ENCODE measurements around the gene VGLL4.

The VGLL4 gene

GRCh38 chr3:11555211-11555782 is 88.4 kb downstream of the VGLL4 start:
- H3K9me3 ChIP-seq (ENCODE audit: control insufficient read depth, insufficient read depth, low read depth, low read length) = no peaks in the 10 kb centered on the region
- no peaks in the 10 kb centered on the region for H3K27me3 ChIP-seq (ENCODE audit: control insufficient read depth, insufficient read depth, low read length)
- no peak overlapping the region for H3K9ac ChIP-seq (ENCODE audit: low read length)
- H3K27ac ChIP-seq (ENCODE audit: low read depth, low read length) = no peak overlapping the region
- H3K36me3 ChIP-seq (ENCODE audit: control insufficient read depth, insufficient read depth, low read length) = peaks cover 45% of the 10 kb centered on the region
- H3K4me1 ChIP-seq (ENCODE audit: control insufficient read depth, insufficient read depth, low read length) = no peaks in the 10 kb centered on the region
- no peak overlapping the region for H3K4me3 ChIP-seq (ENCODE audit: low read depth, low read length)

- no peaks in the 10 kb centered on the region for H3K27me3 ChIP-seq (ENCODE audit: control insufficient read depth, insufficient read depth, low read length)
- no peaks in the 10 kb centered on the region for H3K9me3 ChIP-seq (ENCODE audit: control insufficient read depth, insufficient read depth, low read depth, low read length)
- no peak overlapping the region for H3K27ac ChIP-seq (ENCODE audit: low read depth, low read length)
- no peaks in the 10 kb centered on the region for H3K4me1 ChIP-seq (ENCODE audit: control insufficient read depth, insufficient read depth, low read length)
- H3K9ac ChIP-seq (ENCODE audit: low read length) = no peak overlapping the region
- H3K4me3 ChIP-seq (ENCODE audit: low read depth, low read length) = no peak overlapping the region
- peaks cover 40% of the 10 kb centered on the region for H3K36me3 ChIP-seq (ENCODE audit: control insufficient read depth, insufficient read depth, low read length)
Measured at GRCh38 chr3:11554666-11555065, 89.0 kb downstream of the VGLL4 start.

- Histone ChIP-seq H3K9ac (ENCODE audit: low read length) (no peak overlapping the region), H3K36me3 (ENCODE audit: control insufficient read depth, insufficient read depth, low read length) (peaks cover 36% of the 10 kb centered on the region), H3K4me3 (ENCODE audit: low read depth, low read length) (no peak overlapping the region), H3K4me1 (ENCODE audit: control insufficient read depth, insufficient read depth, low read length) (no peaks in the 10 kb centered on the region), H3K27ac (ENCODE audit: low read depth, low read length) (no peak overlapping the region), H3K27me3 (ENCODE audit: control insufficient read depth, insufficient read depth, low read length) (no peaks in the 10 kb centered on the region), H3K9me3 (ENCODE audit: control insufficient read depth, insufficient read depth, low read depth, low read length) (no peaks in the 10 kb centered on the region)
Measured at GRCh38 chr3:11554236-11554610, 89.5 kb downstream of the VGLL4 start.

- Histone ChIP-seq H3K9me3 (ENCODE audit: control insufficient read depth, insufficient read depth, low read depth, low read length) (no peaks in the 10 kb centered on the region), H3K27ac (ENCODE audit: low read depth, low read length) (no peak overlapping the region), H3K36me3 (ENCODE audit: control insufficient read depth, insufficient read depth, low read length) (peaks cover 30% of the 10 kb centered on the region), H3K9ac (ENCODE audit: low read length) (no peak overlapping the region), H3K4me3 (ENCODE audit: low read depth, low read length) (no peak overlapping the region), H3K4me1 (ENCODE audit: control insufficient read depth, insufficient read depth, low read length) (no peaks in the 10 kb centered on the region), H3K27me3 (ENCODE audit: control insufficient read depth, insufficient read depth, low read length) (no peaks in the 10 kb centered on the region)
Measured at GRCh38 chr3:11553436-11554235, 90.1 kb downstream of the VGLL4 start.

GRCh38 chr3:11552289-11553264 is 91.1 kb downstream of the VGLL4 start:
- Histone ChIP-seq H3K4me1 (ENCODE audit: control insufficient read depth, insufficient read depth, low read length) (no peaks in the 10 kb centered on the region), H3K27me3 (ENCODE audit: control insufficient read depth, insufficient read depth, low read length) (no peaks in the 10 kb centered on the region), H3K4me3 (ENCODE audit: low read depth, low read length) (no peak overlapping the region), H3K9me3 (ENCODE audit: control insufficient read depth, insufficient read depth, low read depth, low read length) (no peaks in the 10 kb centered on the region), H3K9ac (ENCODE audit: low read length) (no peak overlapping the region), H3K36me3 (ENCODE audit: control insufficient read depth, insufficient read depth, low read length) (peaks cover 23% of the 10 kb centered on the region), H3K27ac (ENCODE audit: low read depth, low read length) (no peak overlapping the region)

GRCh38 chr3:11551036-11551435 is 92.7 kb downstream of the VGLL4 start:
- Histone ChIP-seq H3K4me3 (ENCODE audit: low read depth, low read length) (no peak overlapping the region), H3K9me3 (ENCODE audit: control insufficient read depth, insufficient read depth, low read depth, low read length) (no peaks in the 10 kb centered on the region), H3K4me1 (ENCODE audit: control insufficient read depth, insufficient read depth, low read length) (no peaks in the 10 kb centered on the region), H3K36me3 (ENCODE audit: control insufficient read depth, insufficient read depth, low read length) (peaks cover 17% of the 10 kb centered on the region), H3K27me3 (ENCODE audit: control insufficient read depth, insufficient read depth, low read length) (no peaks in the 10 kb centered on the region), H3K27ac (ENCODE audit: low read depth, low read length) (no peak overlapping the region), H3K9ac (ENCODE audit: low read length) (no peak overlapping the region)

GRCh38 chr3:11549580-11550140 is 94.1 kb downstream of the VGLL4 start:
- H3K9ac ChIP-seq (ENCODE audit: low read length) = no peak overlapping the region

GRCh38 chr3:11548721-11549131 is 95.0 kb downstream of the VGLL4 start:
- no peaks in the 10 kb centered on the region for H3K9me3 ChIP-seq (ENCODE audit: control insufficient read depth, insufficient read depth, low read depth, low read length)
- no peak overlapping the region for H3K27ac ChIP-seq (ENCODE audit: low read depth, low read length)
- no peaks in the 10 kb centered on the region for H3K27me3 ChIP-seq (ENCODE audit: control insufficient read depth, insufficient read depth, low read length)
- peaks cover 2% of the 10 kb centered on the region; the same call in 1 of the 2 replicates for H3K4me1 ChIP-seq (ENCODE audit: control insufficient read depth, insufficient read depth, low read length)
- no peak overlapping the region for H3K4me3 ChIP-seq (ENCODE audit: low read depth, low read length)
- H3K9ac ChIP-seq (ENCODE audit: low read length) = no peak overlapping the region
- no peaks in the 10 kb centered on the region for H3K36me3 ChIP-seq (ENCODE audit: control insufficient read depth, insufficient read depth, low read length)

More at GRCh38 chr3:11549580-11550140, 94.1 kb downstream of the VGLL4 start:
- Histone ChIP-seq H3K27me3 (ENCODE audit: control insufficient read depth, insufficient read depth, low read length) (no peaks in the 10 kb centered on the region), H3K4me3 (ENCODE audit: low read depth, low read length) (no peak overlapping the region), H3K4me1 (ENCODE audit: control insufficient read depth, insufficient read depth, low read length) (peaks cover 1% of the 10 kb centered on the region; the same call in 1 of the 2 replicates), H3K36me3 (ENCODE audit: control insufficient read depth, insufficient read depth, low read length) (peaks cover 5% of the 10 kb centered on the region; the same call in 1 of the 2 replicates), H3K9me3 (ENCODE audit: control insufficient read depth, insufficient read depth, low read depth, low read length) (no peaks in the 10 kb centered on the region), H3K27ac (ENCODE audit: low read depth, low read length) (no peak overlapping the region)

- H3K4me3 ChIP-seq (ENCODE audit: low read depth, low read length) = no peak overlapping the region
- H3K27ac ChIP-seq (ENCODE audit: low read depth, low read length) = no peak overlapping the region
- no peak overlapping the region for H3K9ac ChIP-seq (ENCODE audit: low read length)
- no peaks in the 10 kb centered on the region for H3K36me3 ChIP-seq (ENCODE audit: control insufficient read depth, insufficient read depth, low read length)
- H3K27me3 ChIP-seq (ENCODE audit: control insufficient read depth, insufficient read depth, low read length) = no peaks in the 10 kb centered on the region
- H3K9me3 ChIP-seq (ENCODE audit: control insufficient read depth, insufficient read depth, low read depth, low read length) = no peaks in the 10 kb centered on the region
- H3K4me1 ChIP-seq (ENCODE audit: control insufficient read depth, insufficient read depth, low read length) = peaks cover 2% of the 10 kb centered on the region; the same call in 1 of the 2 replicates
Measured at GRCh38 chr3:11547498-11547897, 96.2 kb downstream of the VGLL4 start.

GRCh38 chr3:11546657-11547302 is 96.9 kb downstream of the VGLL4 start:
- Histone ChIP-seq H3K9me3 (ENCODE audit: control insufficient read depth, insufficient read depth, low read depth, low read length) (no peaks in the 10 kb centered on the region), H3K36me3 (ENCODE audit: control insufficient read depth, insufficient read depth, low read length) (no peaks in the 10 kb centered on the region), H3K9ac (ENCODE audit: low read length) (no peak overlapping the region), H3K4me1 (ENCODE audit: control insufficient read depth, insufficient read depth, low read length) (peaks cover 2% of the 10 kb centered on the region; the same call in 1 of the 2 replicates), H3K27ac (ENCODE audit: low read depth, low read length) (no peak overlapping the region), H3K27me3 (ENCODE audit: control insufficient read depth, insufficient read depth, low read length) (no peaks in the 10 kb centered on the region), H3K4me3 (ENCODE audit: low read depth, low read length) (no peak overlapping the region)

All from HUES6 (cell line).